HEK293 (cell line): ENCODE results near the gene CTSD.
A peak's percentile ranks its signal among the peaks of the same experiment; 100 is the strongest.

Experiments used
- CTCF ChIA-PET: fragments of 350-600 bp; formaldehyde crosslinking; extraction: SDS; loops from one replicate; lab custom pipeline; 2021; ENCODE audit warnings: antibody characterized with exemption; lab: Yijun Ruan, JAX
- POLR2A ChIA-PET: fragments of 300-600 bp; formaldehyde crosslinking; extraction: SDS; loops from one replicate; lab custom pipeline; 2020; ENCODE audit warnings: antibody characterized with exemption, inconsistent platforms; lab: Yijun Ruan, JAX
- H3K27ac ChIP-seq: fragments of 200-500 bp; sonication (Bioruptor generic); 2 replicates; pipeline ENCODE4 v1.5.1; 2014; ENCODE audit warnings: low read depth, low read length, control low read depth, inconsistent platforms; ENCODE audit errors: extremely low read depth
- H3K36me3 ChIP-seq, 2 experiments: fragments of 200-500 bp in 1 of 2; sonication (Bioruptor generic) in 1 of 2; 1 replicate in 1 of 2; 2 replicates in 1 of 2; pipeline ENCODE4 v1.5.1; 2014 to 2017; ENCODE audit warnings: inconsistent platforms in 2 of 2, low read length in 2 of 2; ENCODE audit not compliant: control insufficient read depth in 2 of 2, insufficient read depth in 1 of 2
- H3K4me1 ChIP-seq: fragments of 200-500 bp; sonication (Bioruptor generic); 2 replicates; pipeline ENCODE4 v1.5.1; 2014; ENCODE audit warnings: mild to moderate bottlenecking, low read length, inconsistent platforms; ENCODE audit not compliant: control insufficient read depth, insufficient read depth
- H3K4me3 ChIP-seq: 2 replicates; pipeline ENCODE4 v1.5.1; 2011; ENCODE audit warnings: low read depth, mild to moderate bottlenecking, control low read depth, low read length, moderate library complexity
- H3K9me3 ChIP-seq: fragments of 200-500 bp; sonication (Bioruptor generic); 2 replicates; pipeline ENCODE4 v1.5.1; 2014; ENCODE audit warnings: low read depth, low read length, inconsistent platforms; ENCODE audit not compliant: control insufficient read depth, insufficient read depth
- OVOL3 ChIP-seq: fragments of 450-650 bp; formaldehyde crosslinking; IDR thresholded peaks from 2 replicates; pipeline ENCODE4 v1.5.1; 2016; ENCODE audit warnings: missing biosample characterization, missing genetic modification characterization
- PRDM1 ChIP-seq: fragments of 450-650 bp; formaldehyde crosslinking; IDR thresholded peaks from 2 replicates; pipeline ENCODE4; 2016; ENCODE audit warnings: missing biosample characterization, missing genetic modification characterization
- WT1 ChIP-seq: fragments of 450-650 bp; formaldehyde crosslinking; IDR thresholded peaks from 2 replicates; pipeline ENCODE4 v1.5.1; 2016; ENCODE audit warnings: missing biosample characterization, missing genetic modification characterization
- ZFP37 ChIP-seq: fragments of 450-650 bp; formaldehyde crosslinking; IDR thresholded peaks from 2 replicates; pipeline ENCODE4 v1.5.1; 2016; ENCODE audit warnings: missing biosample characterization, missing genetic modification characterization
- ZNF114 ChIP-seq: fragments of 450-650 bp; formaldehyde crosslinking; IDR thresholded peaks from 2 replicates; pipeline ENCODE4 v1.5.0; 2017; ENCODE audit warnings: missing biosample characterization, missing genetic modification characterization
- ZNF138 ChIP-seq: fragments of 450-650 bp; formaldehyde crosslinking; IDR thresholded peaks from 2 replicates; pipeline ENCODE4 v1.5.1; 2016; ENCODE audit warnings: missing biosample characterization, missing genetic modification characterization, borderline replicate concordance
- ZNF248 ChIP-seq: fragments of 450-650 bp; formaldehyde crosslinking; IDR thresholded peaks from 2 replicates; pipeline ENCODE4 v1.5.1; 2017; ENCODE audit warnings: missing biosample characterization, missing genetic modification characterization
- ZNF266 ChIP-seq: fragments of 450-650 bp; formaldehyde crosslinking; IDR thresholded peaks from 2 replicates; pipeline ENCODE4 v1.5.1; 2016; ENCODE audit warnings: missing biosample characterization, missing genetic modification characterization, low read depth
- ZNF341 ChIP-seq: fragments of 450-650 bp; formaldehyde crosslinking; IDR thresholded peaks from 2 replicates; pipeline ENCODE4; 2016; ENCODE audit warnings: low read depth, missing biosample characterization, missing genetic modification characterization
- ZNF366 ChIP-seq: fragments of 450-650 bp; formaldehyde crosslinking; conservative IDR thresholded peaks from 2 replicates; pipeline ENCODE4 v1.5.1; 2016; ENCODE audit warnings: missing biosample characterization, missing genetic modification characterization
- ZNF416 ChIP-seq: fragments of 450-650 bp; formaldehyde crosslinking; IDR thresholded peaks from 2 replicates; pipeline ENCODE4 v1.5.1; 2016; ENCODE audit warnings: missing biosample characterization, missing genetic modification characterization
- ZNF473 ChIP-seq: fragments of 450-650 bp; formaldehyde crosslinking; IDR thresholded peaks from 2 replicates; pipeline ENCODE4 v1.5.1; 2017; ENCODE audit warnings: missing biosample characterization, missing genetic modification characterization
- ZNF48 ChIP-seq: fragments of 450-650 bp; formaldehyde crosslinking; IDR thresholded peaks from 2 replicates; pipeline ENCODE4 v1.5.1; 2016; ENCODE audit warnings: missing biosample characterization, missing genetic modification characterization
- ZNF501 ChIP-seq: fragments of 450-650 bp; formaldehyde crosslinking; IDR thresholded peaks from 2 replicates; pipeline ENCODE4 v1.5.1; 2016; ENCODE audit warnings: missing biosample characterization, missing genetic modification characterization
- ZNF514 ChIP-seq: fragments of 450-650 bp; formaldehyde crosslinking; IDR thresholded peaks from 2 replicates; pipeline ENCODE4 v1.5.1; 2016; ENCODE audit warnings: missing biosample characterization, missing genetic modification characterization
- ZNF544 ChIP-seq: fragments of 450-650 bp; formaldehyde crosslinking; IDR thresholded peaks from 2 replicates; pipeline ENCODE4 v1.5.0; 2017; ENCODE audit warnings: missing biosample characterization, missing genetic modification characterization
- ZNF585B ChIP-seq: fragments of 450-650 bp; formaldehyde crosslinking; IDR thresholded peaks from 2 replicates; pipeline ENCODE4 v1.5.1; 2016; ENCODE audit warnings: missing biosample characterization, missing genetic modification characterization
- ZNF624 ChIP-seq: fragments of 450-650 bp; formaldehyde crosslinking; IDR thresholded peaks from 2 replicates; pipeline ENCODE4 v1.5.1; 2017; ENCODE audit warnings: missing biosample characterization, missing genetic modification characterization
- ZNF654 ChIP-seq: fragments of 450-650 bp; formaldehyde crosslinking; IDR thresholded peaks from 2 replicates; pipeline ENCODE4 v1.5.1; 2016; ENCODE audit warnings: low read depth, missing biosample characterization, missing genetic modification characterization
- ZNF658 ChIP-seq: fragments of 450-650 bp; formaldehyde crosslinking; IDR thresholded peaks from 2 replicates; pipeline ENCODE4; 2016; ENCODE audit warnings: missing biosample characterization, missing genetic modification characterization
- ZNF843 ChIP-seq: fragments of 450-650 bp; formaldehyde crosslinking; IDR thresholded peaks from 2 replicates; pipeline ENCODE4 v1.5.1; 2016; ENCODE audit warnings: missing biosample characterization, missing genetic modification characterization
- TF ChIP-seq, protein P1 (sequence below): fragments of 450-650 bp; formaldehyde crosslinking; IDR thresholded peaks from 2 replicates; pipeline ENCODE4 v1.5.1; 2016; ENCODE audit warnings: missing biosample characterization, missing genetic modification characterization
- TF ChIP-seq, protein P2 (sequence below): fragments of 450-650 bp; formaldehyde crosslinking; IDR thresholded peaks from 2 replicates; pipeline ENCODE4 v1.5.1; 2016; ENCODE audit warnings: missing biosample characterization, missing genetic modification characterization
- TF ChIP-seq, protein P3 (sequence below): fragments of 450-650 bp; formaldehyde crosslinking; IDR thresholded peaks from 2 replicates; pipeline ENCODE4 v1.5.1; 2016; ENCODE audit warnings: missing biosample characterization, missing genetic modification characterization

The CTSD gene

DNA sequence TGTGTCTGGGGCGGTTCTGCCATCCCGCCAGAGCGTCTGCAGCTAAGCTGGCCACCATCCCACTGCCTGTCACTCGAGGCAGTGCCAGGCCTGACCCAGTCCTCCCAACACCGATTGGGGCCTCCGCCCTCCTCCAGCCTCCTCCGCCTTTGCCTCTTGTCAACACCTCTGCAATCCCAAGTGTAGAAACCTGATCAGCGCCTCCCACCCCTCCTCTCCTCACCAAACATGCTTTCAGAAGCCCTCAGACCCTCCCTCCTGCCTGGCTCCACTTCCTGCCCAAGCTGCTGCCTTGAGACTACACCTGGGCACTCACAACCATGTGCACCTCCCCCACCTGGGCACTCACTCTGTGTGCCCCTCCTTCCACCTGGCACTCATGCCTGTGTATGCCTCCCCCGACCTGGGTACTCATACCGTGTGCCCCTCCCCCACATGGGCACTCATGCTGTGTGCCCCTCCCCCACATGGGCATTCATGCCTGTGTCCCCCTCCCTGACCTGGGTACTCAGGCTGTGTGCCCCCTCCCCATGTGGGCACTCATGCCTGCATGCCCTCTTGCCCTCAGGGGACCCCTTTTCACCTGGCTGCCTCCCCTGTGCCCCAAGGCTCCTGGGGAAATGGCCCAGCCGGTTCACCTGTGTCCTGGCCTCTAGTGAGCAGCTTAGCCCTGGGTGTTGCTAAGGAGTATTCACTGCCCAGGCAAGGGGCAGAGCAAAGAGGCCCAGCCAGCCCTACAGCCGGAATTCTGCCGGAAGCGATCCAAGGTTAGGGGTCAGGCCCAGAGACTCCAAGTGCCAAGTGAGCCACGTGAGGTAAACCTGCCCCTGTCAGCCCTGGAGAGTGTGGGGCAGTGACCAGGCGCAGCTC is 7.8 kb downstream of the CTSD start (continued):
- TF ChIP-seq, protein P1, sequence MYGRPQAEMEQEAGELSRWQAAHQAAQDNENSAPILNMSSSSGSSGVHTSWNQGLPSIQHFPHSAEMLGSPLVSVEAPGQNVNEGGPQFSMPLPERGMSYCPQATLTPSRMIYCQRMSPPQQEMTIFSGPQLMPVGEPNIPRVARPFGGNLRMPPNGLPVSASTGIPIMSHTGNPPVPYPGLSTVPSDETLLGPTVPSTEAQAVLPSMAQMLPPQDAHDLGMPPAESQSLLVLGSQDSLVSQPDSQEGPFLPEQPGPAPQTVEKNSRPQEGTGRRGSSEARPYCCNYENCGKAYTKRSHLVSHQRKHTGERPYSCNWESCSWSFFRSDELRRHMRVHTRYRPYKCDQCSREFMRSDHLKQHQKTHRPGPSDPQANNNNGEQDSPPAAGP, result peak; percentile 75; the same call in 1 of the 2 replicates
- TF ChIP-seq, all 188 proteins: peak for 9

DNA sequence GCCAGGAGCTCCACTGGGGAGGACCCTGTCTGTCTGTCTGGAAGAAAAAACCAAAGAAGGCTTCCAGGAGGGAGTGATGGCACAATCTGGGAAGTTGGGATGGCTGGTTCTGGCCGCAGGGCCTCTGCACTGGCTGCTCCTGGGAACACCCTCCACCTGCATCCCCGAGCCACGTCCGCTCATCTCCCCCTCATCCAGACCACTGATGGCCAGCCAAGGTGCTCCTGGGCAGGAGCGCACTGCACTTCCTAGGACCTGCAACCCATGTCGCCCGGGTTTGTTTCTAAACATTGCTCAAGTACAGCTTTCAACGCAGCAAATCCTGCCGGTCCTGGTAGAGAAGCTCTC is 8.4 kb downstream of the CTSD start:
- H3K9me3 ChIP-seq, result no peaks in the 10 kb centered on the region
- H3K4me3 ChIP-seq, result no peak overlapping the region
- no peaks in the 10 kb centered on the region for H3K4me1 ChIP-seq
- no peak overlapping the region for H3K27ac ChIP-seq
- ChIA-PET CTCF (no interaction called here), POLR2A (no interaction called here)
- H3K36me3 ChIP-seq, result peaks cover 0 to 82% of the 10 kb centered on the region in 2 experiments; a peak in 1 of 3 replicates
- no peak for TF ChIP-seq ZNF514
- no peak for TF ChIP-seq ZNF341 (tag by site-specific recombination)
- TF ChIP-seq ZNF114 (tag by site-specific recombination), result no peak
- no peak for TF ChIP-seq ZNF658
- TF ChIP-seq ZNF544 (tag by site-specific recombination), result no peak
- TF ChIP-seq, protein P2, sequence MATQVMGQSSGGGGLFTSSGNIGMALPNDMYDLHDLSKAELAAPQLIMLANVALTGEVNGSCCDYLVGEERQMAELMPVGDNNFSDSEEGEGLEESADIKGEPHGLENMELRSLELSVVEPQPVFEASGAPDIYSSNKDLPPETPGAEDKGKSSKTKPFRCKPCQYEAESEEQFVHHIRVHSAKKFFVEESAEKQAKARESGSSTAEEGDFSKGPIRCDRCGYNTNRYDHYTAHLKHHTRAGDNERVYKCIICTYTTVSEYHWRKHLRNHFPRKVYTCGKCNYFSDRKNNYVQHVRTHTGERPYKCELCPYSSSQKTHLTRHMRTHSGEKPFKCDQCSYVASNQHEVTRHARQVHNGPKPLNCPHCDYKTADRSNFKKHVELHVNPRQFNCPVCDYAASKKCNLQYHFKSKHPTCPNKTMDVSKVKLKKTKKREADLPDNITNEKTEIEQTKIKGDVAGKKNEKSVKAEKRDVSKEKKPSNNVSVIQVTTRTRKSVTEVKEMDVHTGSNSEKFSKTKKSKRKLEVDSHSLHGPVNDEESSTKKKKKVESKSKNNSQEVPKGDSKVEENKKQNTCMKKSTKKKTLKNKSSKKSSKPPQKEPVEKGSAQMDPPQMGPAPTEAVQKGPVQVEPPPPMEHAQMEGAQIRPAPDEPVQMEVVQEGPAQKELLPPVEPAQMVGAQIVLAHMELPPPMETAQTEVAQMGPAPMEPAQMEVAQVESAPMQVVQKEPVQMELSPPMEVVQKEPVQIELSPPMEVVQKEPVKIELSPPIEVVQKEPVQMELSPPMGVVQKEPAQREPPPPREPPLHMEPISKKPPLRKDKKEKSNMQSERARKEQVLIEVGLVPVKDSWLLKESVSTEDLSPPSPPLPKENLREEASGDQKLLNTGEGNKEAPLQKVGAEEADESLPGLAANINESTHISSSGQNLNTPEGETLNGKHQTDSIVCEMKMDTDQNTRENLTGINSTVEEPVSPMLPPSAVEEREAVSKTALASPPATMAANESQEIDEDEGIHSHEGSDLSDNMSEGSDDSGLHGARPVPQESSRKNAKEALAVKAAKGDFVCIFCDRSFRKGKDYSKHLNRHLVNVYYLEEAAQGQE (tag by site-specific recombination), result no peak

DNA sequence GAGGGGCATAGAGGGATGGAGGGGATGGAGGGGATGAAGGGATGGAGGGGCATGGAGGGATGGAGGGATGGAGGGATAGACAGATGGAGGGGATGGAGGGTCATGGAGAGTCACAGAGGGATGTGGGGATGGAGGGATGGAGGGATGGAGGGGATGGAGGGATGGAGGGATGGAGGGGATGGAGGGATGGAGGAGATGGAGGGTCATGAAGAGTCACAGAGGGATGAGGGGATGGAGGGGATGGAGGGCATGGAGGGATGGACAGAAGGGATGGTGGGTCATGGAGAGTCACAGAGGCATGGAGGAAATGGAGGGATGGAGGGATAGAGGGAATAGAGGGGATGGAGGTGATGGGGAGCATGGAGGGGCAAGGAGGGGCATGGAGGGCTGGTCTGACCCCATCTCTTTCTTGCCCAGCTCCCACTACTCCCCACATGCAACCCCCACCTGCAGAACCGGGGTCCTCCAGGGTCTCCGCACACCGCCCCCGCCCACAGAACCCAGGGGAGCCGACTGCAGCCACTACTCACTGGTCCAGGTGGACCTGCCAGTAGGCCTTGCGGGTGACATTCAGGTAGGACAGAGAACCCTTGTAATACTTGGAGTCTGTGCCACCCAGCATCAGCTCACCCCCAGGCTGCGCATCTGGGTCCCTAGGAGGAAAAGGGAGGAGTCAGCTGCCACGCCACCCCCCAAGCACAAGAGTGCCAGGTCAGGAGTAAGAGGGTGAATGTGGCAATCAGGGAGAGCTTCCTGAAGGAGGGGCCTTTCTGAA is 9.2 kb downstream of the CTSD start:
- H3K27ac ChIP-seq, result no peak overlapping the region
- peaks cover 0 to 74% of the 10 kb centered on the region in 2 experiments; a peak in 1 of 3 replicates for H3K36me3 ChIP-seq
- CTCF ChIA-PET, result no interaction called here
- POLR2A ChIA-PET, result interaction anchor here (0.6 kb wide), 1 partner anchor 19 kb away, joined by 4 read pairs; no protein-coding TSS in a partner anchor
- peak; percentile 87 for TF ChIP-seq ZNF366 (tag by site-specific recombination)
- TF ChIP-seq ZNF138 (tag by site-specific recombination), result no peak
- H3K9me3 ChIP-seq, result no peaks in the 10 kb centered on the region
- H3K4me3 ChIP-seq, result no peak overlapping the region
- H3K4me1 ChIP-seq, result no peaks in the 10 kb centered on the region; the same call in 1 of the 2 replicates

DNA sequence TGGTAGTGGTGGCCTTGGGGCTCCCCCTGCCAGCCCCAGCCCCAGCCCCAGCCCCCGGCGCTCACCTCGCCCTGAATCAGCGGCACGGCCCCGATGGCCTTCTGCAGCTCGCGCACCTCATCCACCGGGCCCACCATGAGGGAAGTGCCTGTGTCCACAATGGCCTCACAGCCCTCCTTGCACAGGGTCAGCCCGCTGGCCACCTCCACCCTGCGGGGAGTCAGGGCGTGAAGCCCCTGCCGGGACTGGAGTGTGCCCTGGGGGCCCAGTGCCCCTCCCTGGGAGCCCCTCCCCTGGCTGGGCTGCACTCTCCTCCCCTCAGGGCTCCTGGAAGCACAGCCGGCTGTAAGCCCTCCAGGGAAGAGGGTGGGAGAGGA is 9.8 kb downstream of the CTSD start:
- CTCF ChIA-PET, result no interaction called here
- POLR2A ChIA-PET, result interaction anchor here (0.6 kb wide), 1 partner anchor 20 kb away, joined by 4 read pairs; no protein-coding TSS in a partner anchor
- Histone ChIP-seq H3K4me3 (no peak overlapping the region), H3K27ac (no peak overlapping the region), H3K9me3 (no peaks in the 10 kb centered on the region), H3K36me3 (peaks cover 0 to 68% of the 10 kb centered on the region in 2 experiments; a peak in 1 of 3 replicates), H3K4me1 (no peaks in the 10 kb centered on the region; the same call in 1 of the 2 replicates)
- TF ChIP-seq ZNF585B (no peak), OVOL3 (tag by site-specific recombination) (no peak), WT1 (tag by site-specific recombination) (no peak), ZNF266 (tag by site-specific recombination) (no peak), ZNF473 (tag by site-specific recombination) (no peak), ZNF416 (tag by site-specific recombination) (no peak), ZNF624 (tag by site-specific recombination) (no peak), ZFP37 (tag by site-specific recombination) (no peak), ZNF248 (no peak), ZNF501 (tag by site-specific recombination) (no peak), PRDM1 (tag by site-specific recombination) (no peak), ZNF366 (tag by site-specific recombination) (no peak), ZNF48 (no peak), ZNF654 (no peak), ZNF843 (tag by site-specific recombination) (no peak)
- TF ChIP-seq, protein P3, sequence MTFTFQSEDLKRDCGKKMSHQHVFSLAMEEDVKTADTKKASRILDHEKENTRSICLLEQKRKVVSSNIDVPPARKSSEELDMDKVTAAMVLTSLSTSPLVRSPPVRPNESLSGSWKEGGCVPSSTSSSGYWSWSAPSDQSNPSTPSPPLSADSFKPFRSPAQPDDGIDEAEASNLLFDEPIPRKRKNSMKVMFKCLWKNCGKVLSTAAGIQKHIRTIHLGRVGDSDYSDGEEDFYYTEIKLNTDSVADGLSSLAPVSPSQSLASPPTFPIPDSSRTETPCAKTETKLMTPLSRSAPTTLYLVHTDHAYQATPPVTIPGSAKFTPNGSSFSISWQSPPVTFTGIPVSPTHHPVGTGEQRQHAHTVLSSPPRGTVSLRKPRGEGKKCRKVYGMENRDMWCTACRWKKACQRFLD (tag by site-specific recombination), result no peak
